Mucosa of rectum (tissue), 2 donors: ENCODE measurements around the gene NME9.

Source experiments
- H3K27ac ChIP-seq, 2 donors: one replicate each; pipeline ENCODE4 v1.7.0; 2013; ENCODE audit warnings: inconsistent platforms in 2 of 2, low read depth in 2 of 2, low read length in 2 of 2
- H3K27me3 ChIP-seq, 2 donors: one replicate each; pipeline ENCODE4 v1.7.0; 2013; ENCODE audit warnings: low read length in 2 of 2; ENCODE audit not compliant: control insufficient read depth in 2 of 2, insufficient read depth in 2 of 2
- H3K36me3 ChIP-seq, 2 donors: one replicate each; pipeline ENCODE4 v1.7.0; 2013; ENCODE audit warnings: low read length in 2 of 2; ENCODE audit not compliant: control insufficient read depth in 2 of 2, insufficient read depth in 2 of 2
- H3K4me1 ChIP-seq, 2 donors: one replicate each; pipeline ENCODE4 v1.7.0; 2013; ENCODE audit warnings: low read length in 2 of 2, mild to moderate bottlenecking in 1 of 2; ENCODE audit not compliant: control insufficient read depth in 2 of 2, insufficient read depth in 2 of 2
- H3K4me3 ChIP-seq, 2 donors: one replicate each; pipeline ENCODE4 v1.7.0; 2013; ENCODE audit warnings: low read length in 2 of 2
- H3K9ac ChIP-seq, 2 donors: one replicate each; pipeline ENCODE4 v1.7.0; 2013; ENCODE audit warnings: low read length in 2 of 2, low read depth in 1 of 2, mild to moderate bottlenecking in 1 of 2
- H3K9me3 ChIP-seq, 2 donors: one replicate each; pipeline ENCODE4 v1.7.0; 2013; ENCODE audit warnings: low read length in 2 of 2; ENCODE audit not compliant: control insufficient read depth in 2 of 2
- donor health status: healthy.
- donor health status: Normal muscosa, but diverticular disease.

Gene NME9

GRCh38 chr3:138259126-138259525, 70.5 kb downstream of the NME9 start:
- Histone ChIP-seq H3K27ac (no peak overlapping the region), H3K4me3 (no peak overlapping the region), H3K36me3 (peaks cover 6 to 9% of the 10 kb centered on the region in 2 donors), H3K9ac (no peak overlapping the region), H3K4me1 (no peaks in the 10 kb centered on the region), H3K9me3 (no peaks in the 10 kb centered on the region), H3K27me3 (no peaks in the 10 kb centered on the region)

GRCh38 chr3:138257986-138258385, 71.7 kb downstream of the NME9 start:
- Histone ChIP-seq H3K9ac (no peak overlapping the region), H3K27me3 (no peaks in the 10 kb centered on the region), H3K4me1 (no peaks in the 10 kb centered on the region), H3K27ac (no peak overlapping the region), H3K4me3 (no peak overlapping the region), H3K9me3 (no peaks in the 10 kb centered on the region), H3K36me3 (peaks cover 6% of the 10 kb centered on the region in 2 donors)

GRCh38 chr3:138256022-138256421, 73.6 kb downstream of the NME9 start:
- H3K9ac ChIP-seq = no peak overlapping the region
- no peaks in the 10 kb centered on the region for H3K27me3 ChIP-seq
- H3K9me3 ChIP-seq = no peaks in the 10 kb centered on the region
- H3K36me3 ChIP-seq = peaks cover 6 to 8% of the 10 kb centered on the region in 2 donors
- H3K27ac ChIP-seq = no peak overlapping the region
- no peak overlapping the region for H3K4me3 ChIP-seq
- no peaks in the 10 kb centered on the region for H3K4me1 ChIP-seq

- Histone ChIP-seq H3K4me3 (no peak overlapping the region), H3K9ac (no peak overlapping the region), H3K27ac (no peak overlapping the region), H3K4me1 (no peaks in the 10 kb centered on the region), H3K9me3 (no peaks in the 10 kb centered on the region), H3K27me3 (no peaks in the 10 kb centered on the region), H3K36me3 (peaks cover 5 to 10% of the 10 kb centered on the region in 2 donors)
Measured at GRCh38 chr3:138254216-138254615, 75.4 kb downstream of the NME9 start.

- no peaks in the 10 kb centered on the region for H3K9me3 ChIP-seq
- no peaks in the 10 kb centered on the region for H3K27me3 ChIP-seq
- H3K36me3 ChIP-seq = peaks cover 0 to 5% of the 10 kb centered on the region in 2 donors
- no peak overlapping the region for H3K27ac ChIP-seq
- no peaks in the 10 kb centered on the region for H3K4me1 ChIP-seq
- no peak overlapping the region for H3K4me3 ChIP-seq
- H3K9ac ChIP-seq = no peak overlapping the region
Measured at GRCh38 chr3:138253609-138254008, 76.0 kb downstream of the NME9 start.
